Measurements from ENCODE around the gene EOLA2. TPM values are rescaled to one million over a fixed set of nuclear protein-coding genes. Genes with fewer than 3 reads are reported as not detected.

EOLA2 gene
- total and polyA plus RNA-seq, 9 of the 15 experiments (the other 6 are each of a cell fraction or from before 2014, with no cell fraction given), result 27.7 to 61.5 (median 44.3) TPM

DNA sequence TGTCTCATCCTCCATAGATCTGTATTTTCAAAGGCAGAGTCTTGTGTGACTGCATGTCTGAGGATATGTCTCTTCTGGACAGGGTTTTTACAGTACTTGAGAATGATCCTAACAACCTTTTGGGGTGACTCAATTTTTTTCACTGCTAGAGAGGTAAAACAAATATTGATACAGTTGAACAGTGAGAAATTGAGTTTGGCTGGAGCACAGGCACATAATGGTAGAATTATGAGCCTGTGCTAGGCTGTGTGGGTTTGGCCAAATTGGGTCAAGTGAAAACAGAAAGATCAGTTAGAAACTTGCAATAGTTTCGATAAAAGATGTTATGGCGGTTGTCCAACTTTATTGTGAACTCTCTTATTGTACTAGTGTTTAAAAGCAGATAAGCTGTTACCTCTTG lies 23.3 kb upstream of the EOLA2 start (continued):
- TF ChIP-seq EWSR1 (IDR thresholded peaks at IDR 0.05; ENCODE audit: borderline replicate concordance, low read depth, partially characterized antibody), result no peak
- TF ChIP-seq, protein P1, sequence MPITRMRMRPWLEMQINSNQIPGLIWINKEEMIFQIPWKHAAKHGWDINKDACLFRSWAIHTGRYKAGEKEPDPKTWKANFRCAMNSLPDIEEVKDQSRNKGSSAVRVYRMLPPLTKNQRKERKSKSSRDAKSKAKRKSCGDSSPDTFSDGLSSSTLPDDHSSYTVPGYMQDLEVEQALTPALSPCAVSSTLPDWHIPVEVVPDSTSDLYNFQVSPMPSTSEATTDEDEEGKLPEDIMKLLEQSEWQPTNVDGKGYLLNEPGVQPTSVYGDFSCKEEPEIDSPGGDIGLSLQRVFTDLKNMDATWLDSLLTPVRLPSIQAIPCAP (CRISPR knock-in tag; IDR thresholded peaks at IDR 0.05; ENCODE audit: borderline replicate concordance), result no peak
- TF ChIP-seq, protein P2, sequence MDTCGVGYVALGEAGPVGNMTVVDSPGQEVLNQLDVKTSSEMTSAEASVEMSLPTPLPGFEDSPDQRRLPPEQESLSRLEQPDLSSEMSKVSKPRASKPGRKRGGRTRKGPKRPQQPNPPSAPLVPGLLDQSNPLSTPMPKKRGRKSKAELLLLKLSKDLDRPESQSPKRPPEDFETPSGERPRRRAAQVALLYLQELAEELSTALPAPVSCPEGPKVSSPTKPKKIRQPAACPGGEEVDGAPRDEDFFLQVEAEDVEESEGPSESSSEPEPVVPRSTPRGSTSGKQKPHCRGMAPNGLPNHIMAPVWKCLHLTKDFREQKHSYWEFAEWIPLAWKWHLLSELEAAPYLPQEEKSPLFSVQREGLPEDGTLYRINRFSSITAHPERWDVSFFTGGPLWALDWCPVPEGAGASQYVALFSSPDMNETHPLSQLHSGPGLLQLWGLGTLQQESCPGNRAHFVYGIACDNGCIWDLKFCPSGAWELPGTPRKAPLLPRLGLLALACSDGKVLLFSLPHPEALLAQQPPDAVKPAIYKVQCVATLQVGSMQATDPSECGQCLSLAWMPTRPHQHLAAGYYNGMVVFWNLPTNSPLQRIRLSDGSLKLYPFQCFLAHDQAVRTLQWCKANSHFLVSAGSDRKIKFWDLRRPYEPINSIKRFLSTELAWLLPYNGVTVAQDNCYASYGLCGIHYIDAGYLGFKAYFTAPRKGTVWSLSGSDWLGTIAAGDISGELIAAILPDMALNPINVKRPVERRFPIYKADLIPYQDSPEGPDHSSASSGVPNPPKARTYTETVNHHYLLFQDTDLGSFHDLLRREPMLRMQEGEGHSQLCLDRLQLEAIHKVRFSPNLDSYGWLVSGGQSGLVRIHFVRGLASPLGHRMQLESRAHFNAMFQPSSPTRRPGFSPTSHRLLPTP (IDR thresholded peaks at IDR 0.05; ENCODE audit: borderline replicate concordance, extremely low read depth, insufficient read length), result no peak
- TF ChIP-seq MAFK (IDR thresholded peaks at IDR 0.05; ENCODE audit: low read length), result no peak
- no peak for TF ChIP-seq ZNF274 (IDR thresholded peaks at IDR 0.05; ENCODE audit: borderline replicate concordance, low read depth, low read length)
- TF ChIP-seq BACH1 (tag; IDR thresholded peaks at IDR 0.05), result no peak
- no peak for TF ChIP-seq ZSCAN32 (CRISPR knock-in tag; IDR thresholded peaks at IDR 0.05)
- no peak for TF ChIP-seq MEIS2 (IDR thresholded peaks at IDR 0.05; ENCODE audit: partially characterized antibody)
- no peak for TF ChIP-seq NBN (IDR thresholded peaks at IDR 0.05; ENCODE audit: low read depth)

Measured in K562 (cell line).